Measurements from ENCODE around the gene LRRC37A3. TPM values are rescaled to one million over a fixed set of nuclear protein-coding genes. Genes with fewer than 3 reads are reported as not detected.
"Not testable (repeated sequence)": the region's sequence is repeated elsewhere in the genome, so short reads cannot be mapped to it uniquely, and the experiment has no call there.

Gene LRRC37A3
- total RNA-seq, 2 experiments from 2014 or later: 6.5 to 7.8 TPM

GRCh38 chr17:64838513-64838912, 80.8 kb downstream of the LRRC37A3 start:
- CTCF ChIA-PET; H3K36me3 Mint-ChIP-seq (ENCODE audit: low read depth); POLR2A ChIA-PET: not testable (repeated sequence)

GRCh38 chr17:64837018-64837761, 82.1 kb downstream of the LRRC37A3 start:
- H3K4me3 Mint-ChIP-seq: peak overlapping the region; percentile 96
- POLR2A ChIA-PET; H3K9me3 Mint-ChIP-seq; H3K36me3 Mint-ChIP-seq (ENCODE audit: low read depth); H3K27me3 Mint-ChIP-seq: not testable (repeated sequence)
- peak overlapping the region; percentile 97 for H3K27ac Mint-ChIP-seq
- H3K4me1 Mint-ChIP-seq: peaks cover 16% of the 10 kb centered on the region
- CTCF ChIA-PET: interaction anchor here (0.7 kb wide), 1 partner anchor 359 kb away, joined by 5 read pairs; no protein-coding TSS in a partner anchor
- DNase-seq: peak; percentile 89

More at GRCh38 chr17:64838513-64838912, 80.8 kb downstream of the LRRC37A3 start:
- not testable (repeated sequence) for H3K9me3 Mint-ChIP-seq, H3K27ac Mint-ChIP-seq, H3K27me3 Mint-ChIP-seq, H3K4me3 Mint-ChIP-seq, DNase-seq
- peaks cover 16% of the 10 kb centered on the region for H3K4me1 Mint-ChIP-seq

- H3K27me3 Mint-ChIP-seq; H3K36me3 Mint-ChIP-seq (ENCODE audit: low read depth); H3K9me3 Mint-ChIP-seq; CTCF ChIA-PET; POLR2A ChIA-PET: not testable (repeated sequence)
- Mint-ChIP-seq H3K27ac (peak overlapping the region; percentile 97), H3K4me3 (peak overlapping the region; percentile 96), H3K4me1 (peaks cover 16% of the 10 kb centered on the region)
- peak; percentile 33 for DNase-seq
Observed at GRCh38 chr17:64836623-64837017, 82.7 kb downstream of the LRRC37A3 start.

- DNase-seq; POLR2A ChIA-PET; CTCF ChIA-PET; H3K36me3 Mint-ChIP-seq (ENCODE audit: low read depth); H3K27me3 Mint-ChIP-seq; H3K27ac Mint-ChIP-seq; H3K4me3 Mint-ChIP-seq; H3K9me3 Mint-ChIP-seq: not testable (repeated sequence)
- peaks cover 29% of the 10 kb centered on the region for H3K4me1 Mint-ChIP-seq
Observed at GRCh38 chr17:64834060-64834459, 85.2 kb downstream of the LRRC37A3 start.

- DNase-seq; H3K9me3 Mint-ChIP-seq; H3K27me3 Mint-ChIP-seq; CTCF ChIA-PET; H3K4me3 Mint-ChIP-seq; H3K36me3 Mint-ChIP-seq (ENCODE audit: low read depth); H3K27ac Mint-ChIP-seq; POLR2A ChIA-PET: not testable (repeated sequence)
- peaks cover 21% of the 10 kb centered on the region for H3K4me1 Mint-ChIP-seq
Observed at GRCh38 chr17:64830631-64831040, 88.6 kb downstream of the LRRC37A3 start.

GRCh38 chr17:64829824-64830630, 89.3 kb downstream of the LRRC37A3 start:
- peaks cover 15% of the 10 kb centered on the region for H3K4me1 Mint-ChIP-seq

GRCh38 chr17:64829068-64829467, 90.2 kb downstream of the LRRC37A3 start:
- CTCF ChIA-PET, POLR2A ChIA-PET: not testable (repeated sequence)

More at GRCh38 chr17:64829824-64830630, 89.3 kb downstream of the LRRC37A3 start:
- H3K27ac Mint-ChIP-seq; DNase-seq; CTCF ChIA-PET; H3K36me3 Mint-ChIP-seq (ENCODE audit: low read depth); POLR2A ChIA-PET; H3K4me3 Mint-ChIP-seq; H3K9me3 Mint-ChIP-seq; H3K27me3 Mint-ChIP-seq: not testable (repeated sequence)

GRCh38 chr17:64818904-64819303, 100.4 kb downstream of the LRRC37A3 start:
- H3K9me3 Mint-ChIP-seq: not testable (repeated sequence)

More at GRCh38 chr17:64829068-64829467, 90.2 kb downstream of the LRRC37A3 start:
- Mint-ChIP-seq H3K36me3 (ENCODE audit: low read depth) (peaks cover 12% of the 10 kb centered on the region), H3K4me1 (peaks cover 14% of the 10 kb centered on the region)
- not testable (repeated sequence) for H3K4me3 Mint-ChIP-seq, H3K9me3 Mint-ChIP-seq, H3K27me3 Mint-ChIP-seq, H3K27ac Mint-ChIP-seq, DNase-seq

GRCh38 chr17:64815833-64816198, 103.5 kb downstream of the LRRC37A3 start:
- CTCF ChIA-PET, H3K4me1 Mint-ChIP-seq: not testable (repeated sequence)
- H3K36me3 Mint-ChIP-seq (ENCODE audit: low read depth): peaks cover 19% of the 10 kb centered on the region

More at GRCh38 chr17:64818904-64819303, 100.4 kb downstream of the LRRC37A3 start:
- CTCF ChIA-PET, POLR2A ChIA-PET, DNase-seq, H3K27ac Mint-ChIP-seq, H3K4me1 Mint-ChIP-seq, H3K27me3 Mint-ChIP-seq, H3K4me3 Mint-ChIP-seq: not testable (repeated sequence)
- peaks cover 28% of the 10 kb centered on the region for H3K36me3 Mint-ChIP-seq (ENCODE audit: low read depth)

GRCh38 chr17:64814993-64815832, 104.1 kb downstream of the LRRC37A3 start:
- H3K4me3 Mint-ChIP-seq, CTCF ChIA-PET, DNase-seq, POLR2A ChIA-PET, H3K4me1 Mint-ChIP-seq, H3K27me3 Mint-ChIP-seq, H3K27ac Mint-ChIP-seq, H3K9me3 Mint-ChIP-seq: not testable (repeated sequence)
- peaks cover 19% of the 10 kb centered on the region for H3K36me3 Mint-ChIP-seq (ENCODE audit: low read depth)

More at GRCh38 chr17:64815833-64816198, 103.5 kb downstream of the LRRC37A3 start:
- H3K9me3 Mint-ChIP-seq, POLR2A ChIA-PET, H3K27ac Mint-ChIP-seq, DNase-seq, H3K4me3 Mint-ChIP-seq, H3K27me3 Mint-ChIP-seq: not testable (repeated sequence)

GRCh38 chr17:64808178-64808977, 110.9 kb downstream of the LRRC37A3 start:
- Mint-ChIP-seq H3K4me1 (peaks cover 20% of the 10 kb centered on the region), H3K27ac (peak overlapping the region; percentile 95), H3K36me3 (ENCODE audit: low read depth) (peaks cover 20% of the 10 kb centered on the region)
- H3K4me3 Mint-ChIP-seq, H3K27me3 Mint-ChIP-seq, CTCF ChIA-PET, H3K9me3 Mint-ChIP-seq, POLR2A ChIA-PET: not testable (repeated sequence)
- DNase-seq: peak; percentile 70

Data from activated CD4-positive, alpha-beta T cell treated with anti-CD3 and anti-CD28 coated beads, Interleukin-2, amount 10 ng/mL, durations not matched to agents 7 days and 5 days (primary cell).